ENCODE data around the gene EGF. TPM values are rescaled to one million over a fixed set of nuclear protein-coding genes. Genes with fewer than 3 reads are reported as not detected.
"Not testable (repeated sequence)": the region's sequence is repeated elsewhere in the genome, so short reads cannot be mapped to it uniquely, and the experiment has no call there.

EGF gene
- total and polyA plus RNA-seq, 10 donors = 0.03 to 2.5 (median 0.88) TPM; not detected in 1

GRCh38 chr4:109947457-109947856 lies 34.8 kb downstream of the EGF start:
- Histone ChIP-seq H3K9me3 (no peaks in the 10 kb centered on the region), H3K4me1 (no peaks in the 10 kb centered on the region), H3K36me3 (no peaks in the 10 kb centered on the region), H3K4me3 (no peak overlapping the region), H3K27ac (no peak overlapping the region), H3K27me3 (replicated peaks in 1 of 7) (no peaks in the 10 kb centered on the region)
- TF ChIP-seq CTCF (IDR thresholded peaks at IDR 0.05 in 8 of 11, conservative IDR thresholded peaks at IDR 0.05 in 3 of 11) (no peak), POLR2AphosphoS5 (IDR thresholded peaks at IDR 0.05) (no peak), POLR2A (IDR thresholded peaks at IDR 0.05) (no peak)
- no peak for DNase-seq
- WGBS, 5 donors = 77 to 93% (median 78%) methylated on average over 1 of the region's 1 CpG
- intact Hi-C loops (cut with DNase I; ENCODE audit: low total_unique reads) = no loop called here

DNA sequence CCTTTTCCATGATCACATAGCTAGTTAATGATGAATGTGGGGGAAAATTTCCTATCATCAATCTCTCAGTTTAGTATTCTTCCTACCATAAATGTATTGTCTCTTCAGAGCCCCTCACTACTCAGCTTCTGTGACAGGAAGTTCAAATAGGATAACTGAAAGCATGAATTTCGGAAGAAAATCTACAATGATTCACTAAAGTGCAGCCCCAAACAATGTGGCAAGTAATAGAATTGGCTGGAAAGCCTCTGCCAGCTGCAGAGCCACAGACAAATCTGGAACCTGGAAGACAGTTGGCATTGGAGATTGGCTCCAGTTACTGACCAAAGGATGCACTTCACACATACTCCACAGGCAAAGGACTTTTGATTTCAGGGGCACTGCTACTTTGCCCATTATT lies 35.2 kb downstream of the EGF start:
- intact Hi-C loops (cut with DNase I; ENCODE audit: low total_unique reads) = no loop called here
- TF ChIP-seq POLR2A (IDR thresholded peaks at IDR 0.05) (no peak), POLR2AphosphoS5 (IDR thresholded peaks at IDR 0.05) (no peak)
- no peaks in the 10 kb centered on the region for H3K9me3 ChIP-seq
- no peaks in the 10 kb centered on the region for H3K4me1 ChIP-seq
- DNase-seq = no peak
- H3K4me3 ChIP-seq = no peak overlapping the region
- no peaks in the 10 kb centered on the region for H3K36me3 ChIP-seq
- no peak overlapping the region for H3K27ac ChIP-seq
- no peaks in the 10 kb centered on the region for H3K27me3 ChIP-seq (replicated peaks in 1 of 7)
- 3 to 42% (median 39%) methylated on average over 1 of the region's 1 CpG for WGBS, 5 donors

DNA sequence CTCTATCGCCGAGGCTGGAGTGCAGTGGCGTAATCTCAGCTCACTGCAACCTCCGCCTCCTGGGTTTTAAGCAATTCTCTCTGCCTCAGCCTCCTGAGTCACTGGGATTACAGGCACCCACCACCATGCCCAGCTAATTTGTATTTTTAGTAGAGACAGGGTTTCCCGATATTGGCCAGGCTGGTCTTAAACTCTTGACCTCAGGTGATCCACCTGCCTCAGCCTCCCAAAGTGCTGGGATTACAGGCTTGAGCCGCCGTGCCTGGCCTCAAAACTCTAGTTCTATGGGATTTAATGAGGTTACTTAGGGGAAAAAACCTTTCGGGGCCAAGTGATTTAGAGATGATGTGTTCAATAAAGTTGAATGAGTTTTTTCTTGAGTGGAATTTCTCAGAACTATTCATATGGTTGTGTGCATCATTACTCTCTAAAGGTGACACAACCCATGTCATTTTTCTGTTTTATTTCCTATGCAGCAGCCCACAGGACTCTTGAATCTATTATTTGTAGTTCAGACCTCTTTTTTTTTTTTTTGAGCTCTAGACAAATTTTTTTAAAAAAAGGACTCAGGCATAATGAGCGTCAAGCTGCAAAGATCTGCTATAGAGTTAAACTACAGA lies 36.5 kb downstream of the EGF start:
- intact Hi-C loops (cut with DNase I; ENCODE audit: low total_unique reads); H3K9me3 ChIP-seq; H3K27me3 ChIP-seq (replicated peaks in 1 of 7); H3K36me3 ChIP-seq; DNase-seq; H3K4me3 ChIP-seq; H3K4me1 ChIP-seq; H3K27ac ChIP-seq: not testable (repeated sequence)
- WGBS, 5 donors = 82 to 91% (median 86%) methylated on average over 9 of the region's 9 CpGs

DNA sequence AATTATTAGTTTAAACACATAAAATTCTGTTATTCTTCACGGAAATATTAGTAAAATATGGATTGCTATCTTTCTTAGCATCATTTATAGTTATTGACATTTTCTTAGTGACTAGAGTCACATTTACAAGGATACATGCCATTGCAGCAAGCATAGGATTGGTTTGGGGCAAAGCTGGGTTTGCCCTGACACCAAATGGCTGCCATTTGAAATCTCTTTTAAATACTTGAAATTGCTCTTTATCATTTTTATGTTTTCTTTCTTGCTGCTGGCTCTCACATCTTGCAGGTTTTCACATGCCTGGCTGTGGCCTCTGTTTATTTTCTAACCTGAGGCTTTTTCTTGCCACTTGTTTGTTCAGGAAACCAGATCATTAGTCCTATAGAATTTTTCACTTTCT lies 39.9 kb downstream of the EGF start:
- no peak overlapping the region for H3K4me3 ChIP-seq
- H3K27me3 ChIP-seq (replicated peaks in 1 of 7) = peaks cover 0 to 3% (median 0%) of the 10 kb centered on the region in 7 donors
- no peaks in the 10 kb centered on the region for H3K4me1 ChIP-seq
- DNase-seq = no peak
- TF ChIP-seq CTCF (IDR thresholded peaks at IDR 0.05 in 8 of 11, conservative IDR thresholded peaks at IDR 0.05 in 3 of 11) (no peak), POLR2AphosphoS5 (IDR thresholded peaks at IDR 0.05) (no peak), POLR2A (IDR thresholded peaks at IDR 0.05) (no peak)
- no peak overlapping the region for H3K27ac ChIP-seq
- H3K9me3 ChIP-seq = no peaks in the 10 kb centered on the region
- WGBS, 5 donors = 79 to 93% (median 86%) methylated on average over 1 of the region's 1 CpG
- intact Hi-C loops (cut with DNase I; ENCODE audit: low total_unique reads) = no loop called here
- no peaks in the 10 kb centered on the region for H3K36me3 ChIP-seq

DNA sequence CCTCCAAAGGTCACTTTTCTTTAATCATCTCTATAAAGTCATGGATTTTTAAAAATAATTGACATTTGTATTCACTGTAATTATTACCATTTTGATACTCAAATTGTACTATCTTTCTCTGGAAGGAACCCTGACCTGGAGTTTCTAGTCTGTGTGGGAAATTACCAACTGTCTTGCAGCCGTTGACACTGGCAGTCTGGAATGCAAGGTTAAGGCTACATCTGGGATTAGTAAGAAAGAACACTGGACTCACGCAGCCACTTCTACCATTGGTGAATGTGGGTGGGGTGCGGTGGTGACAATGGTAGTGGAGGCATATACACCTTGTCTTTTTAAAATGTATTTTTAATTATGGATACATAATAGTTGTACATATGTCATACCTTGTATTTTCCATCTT lies 40.9 kb downstream of the EGF start:
- no peak for TF ChIP-seq POLR2A (IDR thresholded peaks at IDR 0.05)
- Histone ChIP-seq H3K9me3 (no peaks in the 10 kb centered on the region), H3K36me3 (no peaks in the 10 kb centered on the region), H3K27ac (no peak overlapping the region), H3K4me3 (no peak overlapping the region), H3K4me1 (no peaks in the 10 kb centered on the region), H3K27me3 (replicated peaks in 1 of 7) (peaks cover 0 to 3% (median 0%) of the 10 kb centered on the region in 7 donors)
- intact Hi-C loops (cut with DNase I; ENCODE audit: low total_unique reads) = no loop called here
- 81 to 95% (median 91%) methylated on average over 3 of the region's 3 CpGs for WGBS, 5 donors
- no peak for DNase-seq

- H3K27ac ChIP-seq = no peak overlapping the region
- no peaks in the 10 kb centered on the region for H3K36me3 ChIP-seq
- peaks cover 0 to 7% (median 0%) of the 10 kb centered on the region in 7 donors for H3K27me3 ChIP-seq (replicated peaks in 1 of 7)
- H3K4me3 ChIP-seq = no peak overlapping the region
- 92 to 95% (median 93%) methylated on average over 1 of the region's 1 CpG for WGBS, 5 donors
- no peaks in the 10 kb centered on the region for H3K4me1 ChIP-seq
- intact Hi-C loops (cut with DNase I; ENCODE audit: low total_unique reads) = no loop called here
- H3K9me3 ChIP-seq = no peaks in the 10 kb centered on the region
- TF ChIP-seq CTCF (IDR thresholded peaks at IDR 0.05 in 8 of 11, conservative IDR thresholded peaks at IDR 0.05 in 3 of 11) (no peak), POLR2A (IDR thresholded peaks at IDR 0.05) (no peak), POLR2AphosphoS5 (IDR thresholded peaks at IDR 0.05) (no peak)
- no peak for DNase-seq
These were observed 42.5 kb downstream of the EGF start for GRCh38 chr4:109955146-109955545.
